CD4-positive, alpha-beta T cell treated with Interleukin-10 for 1 hour (primary cell): ENCODE results near the gene ARHGEF38.
A peak's percentile ranks its signal among the peaks of the same experiment; 100 is the strongest.
"Not testable (repeated sequence)": the region's sequence is repeated elsewhere in the genome, so short reads cannot be mapped to it uniquely, and the experiment has no call there.

Experiments
- DNase-seq: peaks from one replicate; pipeline ENCODE4 v3.0.0-alpha.2; 2020

Gene ARHGEF38

DNA sequence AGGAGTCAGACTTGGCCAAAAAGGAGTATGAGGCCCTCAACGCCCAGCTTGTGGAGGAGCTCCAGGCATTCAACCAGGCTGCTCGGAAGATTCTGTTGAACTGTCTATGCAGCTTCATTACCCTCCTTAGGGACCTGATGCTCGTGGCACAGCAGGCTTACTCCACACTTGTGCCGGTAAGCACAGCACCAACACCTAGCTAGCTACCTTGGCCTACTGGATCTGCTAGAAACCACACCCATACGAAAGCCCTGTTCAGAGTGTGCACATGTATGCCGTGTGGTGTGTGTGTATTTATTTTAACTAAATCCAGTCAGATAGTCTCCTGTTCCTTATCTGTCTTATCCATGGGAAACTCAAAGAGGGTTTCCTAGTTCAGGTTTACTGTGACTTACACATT, 106.8 kb downstream of the ARHGEF38 start:
- no peak for DNase-seq

DNA sequence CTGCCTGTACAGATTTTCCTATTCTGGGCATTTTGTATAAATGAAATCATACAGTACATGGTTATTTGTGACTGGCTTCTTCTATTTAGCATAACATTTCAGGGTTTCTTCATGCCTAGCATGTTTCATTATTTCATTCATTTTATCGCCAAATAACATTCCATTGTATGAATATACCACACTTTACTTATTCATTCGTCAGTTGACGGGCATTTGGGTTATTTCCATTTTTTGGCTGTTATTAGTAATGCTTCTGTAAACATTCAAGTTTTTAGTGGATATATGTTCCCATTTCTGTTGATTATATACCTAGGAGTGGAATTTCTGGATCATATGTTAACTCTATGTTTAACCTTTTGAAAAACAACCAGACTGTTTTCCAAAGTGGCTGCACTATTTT, 108.6 kb downstream of the ARHGEF38 start:
- no peak for DNase-seq

DNA sequence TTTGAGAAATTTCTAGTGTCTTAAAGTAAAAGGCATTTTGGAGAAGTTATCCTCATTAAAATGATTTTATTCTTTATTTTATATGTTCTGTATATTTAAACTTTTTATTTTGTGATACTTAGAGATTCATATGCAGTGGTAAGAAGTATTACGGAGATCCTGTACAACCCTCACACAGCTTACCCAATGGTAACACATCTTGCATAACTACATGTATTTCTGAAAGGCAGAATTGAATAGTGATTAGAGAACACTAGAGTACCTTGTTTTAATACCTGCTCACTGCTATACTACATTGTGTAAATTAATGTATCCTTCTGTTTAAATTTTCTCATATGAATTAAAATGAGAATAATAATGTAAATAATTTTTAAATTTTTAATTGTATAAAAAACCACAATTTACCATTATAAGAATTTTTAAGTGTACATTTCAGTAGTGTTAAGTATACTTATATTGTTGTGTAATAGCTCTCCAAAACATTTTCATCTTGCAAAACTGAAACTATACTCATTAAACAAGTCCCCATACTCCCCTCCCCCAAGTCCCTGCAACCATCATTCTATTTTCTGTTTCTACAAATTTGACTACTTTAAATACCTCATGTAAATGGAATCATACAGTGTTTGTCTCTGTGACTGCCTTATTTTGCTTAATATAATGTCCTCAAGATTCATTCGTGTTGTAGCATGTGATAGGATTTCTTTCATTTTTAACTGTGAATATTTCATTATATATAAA, 110.7 kb downstream of the ARHGEF38 start:
- DNase-seq, result no peak

DNA sequence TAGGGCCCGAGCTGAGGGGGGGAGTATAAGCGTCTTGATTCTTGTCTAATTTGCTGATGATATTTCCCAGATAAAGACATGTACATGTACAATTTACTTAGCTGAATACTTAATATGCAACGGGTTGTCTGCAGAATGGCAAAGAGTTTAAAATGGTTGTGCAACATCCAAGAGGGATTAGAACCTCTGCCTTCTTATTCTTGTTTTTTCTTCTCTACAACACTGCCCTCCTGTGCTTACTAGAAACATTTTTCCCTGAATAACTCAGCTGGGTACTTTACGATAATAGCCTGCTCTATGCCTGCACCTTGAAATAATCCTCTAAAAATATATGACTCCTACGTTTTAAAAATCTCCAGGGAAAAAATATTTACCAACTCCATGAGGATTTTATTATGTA, 114.3 kb downstream of the ARHGEF38 start:
- no peak for DNase-seq

DNA sequence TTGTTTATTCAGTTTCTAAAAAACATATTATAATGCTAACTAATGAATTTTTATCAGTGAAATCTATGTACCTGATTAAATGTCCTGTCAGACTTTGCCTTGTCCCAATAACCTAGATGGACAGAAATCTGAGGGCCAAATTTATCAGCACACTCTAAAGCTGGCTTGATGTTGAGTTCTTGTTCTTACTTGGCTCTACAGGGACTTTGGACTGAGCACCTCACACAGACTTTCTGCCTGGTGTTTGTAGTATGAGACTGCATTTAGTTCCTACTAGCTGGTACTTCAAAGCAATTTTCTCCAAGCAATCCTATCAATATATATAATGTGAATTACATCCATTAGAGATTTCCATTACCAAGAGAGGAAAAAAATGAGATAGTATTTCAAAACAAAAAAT, 118.3 kb downstream of the ARHGEF38 start:
- no peak for DNase-seq

DNA sequence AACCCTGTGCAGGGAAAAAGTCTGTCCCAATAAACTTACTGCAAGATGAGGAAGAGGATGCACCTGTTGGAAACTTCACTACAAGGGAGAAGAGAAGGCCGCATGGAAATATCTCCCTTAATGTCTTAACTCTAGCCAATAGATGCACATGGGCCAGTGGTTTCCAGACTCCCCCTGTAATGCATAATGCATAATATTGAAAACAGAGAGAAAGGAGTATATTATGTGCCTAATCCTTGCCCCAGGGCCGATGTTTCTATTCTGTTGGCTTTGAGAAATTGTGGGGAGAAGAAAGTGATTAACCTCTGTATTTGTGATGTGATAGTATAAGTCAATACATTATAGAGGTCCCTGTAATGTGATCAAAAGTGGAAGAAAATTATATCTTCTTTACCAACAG, 118.9 kb downstream of the ARHGEF38 start:
- no peak for DNase-seq

DNA sequence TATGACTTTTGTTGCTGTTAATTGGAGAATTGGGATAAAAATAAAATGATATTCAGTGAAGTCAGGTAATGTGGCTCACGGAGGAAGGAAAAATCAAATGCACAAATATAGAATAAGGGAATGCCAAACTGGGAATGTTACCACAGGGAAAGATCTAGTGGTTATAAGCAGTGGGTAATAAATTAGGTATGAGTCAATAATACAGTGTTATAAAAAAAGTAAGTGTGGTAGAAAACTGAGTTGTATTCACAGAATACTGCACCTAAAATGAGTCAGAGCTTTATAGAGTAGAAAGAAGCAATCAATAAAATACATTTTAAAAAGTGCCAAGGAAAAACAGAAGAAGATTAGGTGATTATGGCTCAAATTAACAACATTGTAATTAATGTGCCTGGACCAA, 121.6 kb downstream of the ARHGEF38 start:
- no peak for DNase-seq

DNA sequence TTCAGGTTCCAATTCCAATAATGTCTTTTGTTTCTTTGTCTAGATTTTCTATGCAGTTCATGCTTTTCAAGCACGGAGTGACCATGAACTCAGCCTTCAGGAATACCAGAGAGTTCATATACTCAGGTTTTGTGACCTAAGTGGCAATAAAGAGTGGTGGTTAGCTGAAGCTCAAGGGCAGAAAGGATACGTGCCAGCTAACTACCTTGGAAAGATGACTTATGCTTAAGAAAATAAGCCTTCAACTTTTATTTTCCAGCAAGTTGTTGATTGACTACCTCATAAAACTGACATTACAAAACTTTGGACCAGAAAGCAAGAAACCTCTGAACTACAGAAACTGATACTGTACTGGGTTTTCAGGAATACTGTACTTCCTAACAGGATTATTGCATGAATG, 125.3 kb downstream of the ARHGEF38 start:
- no peak for DNase-seq

DNA sequence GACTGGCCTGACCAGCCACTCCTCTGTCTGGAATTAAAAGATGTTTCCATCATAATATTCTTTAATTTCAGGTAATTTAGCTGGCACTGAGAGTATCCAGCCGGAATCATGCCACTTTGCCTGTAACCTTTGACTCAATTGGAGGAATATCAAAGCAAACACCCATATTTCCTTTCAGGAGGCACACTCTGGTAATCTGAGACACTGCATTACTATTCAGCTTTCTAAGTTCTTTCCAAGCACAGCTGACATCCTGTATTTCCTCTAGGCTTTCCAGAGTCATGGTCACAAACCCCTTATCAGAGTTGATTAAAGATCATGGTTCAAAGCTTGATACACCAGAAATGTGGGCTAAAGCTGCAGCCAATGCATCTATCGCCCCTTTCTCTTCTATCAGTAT, 126.8 kb downstream of the ARHGEF38 start:
- no peak for DNase-seq

DNA sequence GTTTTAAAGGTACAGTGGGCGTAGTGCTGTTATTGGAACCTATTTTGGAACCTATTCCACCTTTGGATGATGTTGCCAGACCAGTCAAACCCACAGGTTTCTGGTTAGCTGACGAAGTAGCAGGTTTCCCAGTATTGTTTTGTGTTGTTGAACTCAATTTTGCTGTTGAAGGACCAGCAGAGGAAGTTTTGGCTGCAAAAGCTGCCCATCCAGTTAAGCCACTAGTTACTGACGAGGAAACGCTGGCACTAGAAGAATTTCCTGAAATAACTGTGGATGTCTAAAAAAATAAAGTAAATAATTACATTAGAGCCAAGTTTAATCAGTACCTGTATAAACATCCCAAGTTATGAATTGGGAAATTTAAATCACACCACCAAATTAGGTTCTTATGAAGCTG, 130.6 kb downstream of the ARHGEF38 start:
- no peak for DNase-seq

DNA sequence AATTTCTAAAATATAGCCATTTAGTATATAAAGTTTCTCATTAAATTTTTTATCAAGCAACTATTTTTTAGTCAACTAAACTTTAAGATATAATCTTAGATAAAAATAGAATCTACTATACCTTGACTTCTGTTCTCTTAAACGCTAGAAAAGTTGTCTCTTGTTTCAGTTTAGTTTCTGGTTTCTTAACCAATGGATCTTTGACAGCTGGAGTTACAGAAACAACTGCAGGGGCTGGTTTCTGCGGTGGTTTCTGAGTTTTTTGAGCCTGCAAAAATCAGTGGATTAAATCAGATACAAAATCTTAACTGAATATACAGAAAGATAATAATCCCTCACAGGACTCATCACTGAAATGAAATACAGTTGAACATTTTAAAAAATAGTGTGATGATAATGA, 134.2 kb downstream of the ARHGEF38 start:
- DNase-seq, result no peak

DNA sequence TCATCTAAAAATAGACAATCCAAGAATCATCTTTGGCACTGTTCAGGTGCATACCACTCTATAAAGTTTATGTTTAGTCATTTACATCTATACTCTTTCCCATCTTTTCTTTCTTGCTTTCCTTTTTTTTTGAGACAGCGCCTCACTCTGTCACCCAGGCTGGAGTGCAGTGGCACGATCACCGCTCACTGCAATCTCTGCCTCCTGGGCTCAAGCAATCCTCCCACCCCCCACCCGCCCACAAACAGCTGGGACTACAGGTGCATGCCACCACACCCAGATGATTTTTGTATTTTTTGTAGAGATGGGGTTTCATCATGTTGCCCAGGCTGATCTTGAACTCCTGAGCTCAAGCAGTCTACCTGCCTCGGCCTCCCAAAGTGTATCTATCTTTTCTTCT, 142.4 kb downstream of the ARHGEF38 start:
- not testable (repeated sequence) for DNase-seq

DNA sequence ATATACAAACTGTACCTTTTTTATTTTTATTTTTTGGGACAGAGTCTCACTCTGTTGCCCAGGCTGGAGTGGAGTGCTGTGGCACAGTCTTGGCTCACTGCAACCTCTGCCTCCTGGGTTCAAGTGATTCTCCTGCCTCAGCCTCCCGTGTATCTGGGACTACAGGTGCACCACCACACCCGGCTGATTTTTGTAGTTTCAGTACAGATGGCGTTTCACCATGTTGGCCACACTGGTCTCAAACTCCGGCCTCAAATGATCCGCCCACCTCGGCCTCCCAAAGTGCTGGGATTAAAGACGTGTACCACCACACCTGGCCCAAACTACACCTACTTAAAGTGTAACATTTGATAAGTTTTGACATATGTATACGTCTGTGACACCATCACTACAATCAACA, 143.4 kb downstream of the ARHGEF38 start:
- not testable (repeated sequence) for DNase-seq

DNA sequence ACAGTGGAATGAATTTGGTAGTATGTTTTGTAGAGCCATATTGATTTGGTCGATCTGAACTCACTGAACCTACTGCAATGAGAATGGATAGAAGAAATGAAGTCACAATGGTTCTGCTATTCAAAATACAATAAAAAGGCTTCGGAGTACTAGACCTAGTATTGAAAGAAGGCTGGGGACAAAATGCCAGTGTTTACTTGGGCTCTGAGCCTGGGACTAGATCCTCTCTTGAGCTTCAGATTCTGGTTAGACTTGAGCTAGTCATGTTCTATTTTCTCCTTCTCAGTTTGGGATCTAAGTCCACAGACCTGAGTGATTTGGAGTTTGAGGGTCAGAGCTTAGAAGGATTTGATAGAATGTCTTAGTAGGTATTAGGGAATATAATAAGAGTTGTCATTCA, 146.2 kb downstream of the ARHGEF38 start:
- no peak for DNase-seq

DNA sequence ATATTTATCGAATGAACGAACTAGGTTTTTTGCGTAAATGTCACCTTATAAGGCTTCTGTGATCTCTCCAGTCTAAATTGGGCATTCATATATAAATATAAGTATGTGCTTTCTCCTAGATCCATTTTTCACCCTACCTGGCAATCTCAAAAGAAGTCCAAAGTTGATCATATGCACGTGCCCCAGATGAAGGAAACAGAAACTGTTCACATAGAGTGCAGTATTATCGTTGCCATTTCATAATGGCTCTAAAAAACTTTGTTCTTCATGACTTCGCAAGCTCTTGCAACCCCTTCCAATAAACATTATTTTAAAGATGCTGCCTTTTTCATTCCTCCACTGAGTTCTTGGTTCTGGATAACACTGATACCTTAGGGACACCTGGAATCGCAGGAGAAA, 155.4 kb downstream of the ARHGEF38 start:
- DNase-seq, result peak; percentile 14

DNA sequence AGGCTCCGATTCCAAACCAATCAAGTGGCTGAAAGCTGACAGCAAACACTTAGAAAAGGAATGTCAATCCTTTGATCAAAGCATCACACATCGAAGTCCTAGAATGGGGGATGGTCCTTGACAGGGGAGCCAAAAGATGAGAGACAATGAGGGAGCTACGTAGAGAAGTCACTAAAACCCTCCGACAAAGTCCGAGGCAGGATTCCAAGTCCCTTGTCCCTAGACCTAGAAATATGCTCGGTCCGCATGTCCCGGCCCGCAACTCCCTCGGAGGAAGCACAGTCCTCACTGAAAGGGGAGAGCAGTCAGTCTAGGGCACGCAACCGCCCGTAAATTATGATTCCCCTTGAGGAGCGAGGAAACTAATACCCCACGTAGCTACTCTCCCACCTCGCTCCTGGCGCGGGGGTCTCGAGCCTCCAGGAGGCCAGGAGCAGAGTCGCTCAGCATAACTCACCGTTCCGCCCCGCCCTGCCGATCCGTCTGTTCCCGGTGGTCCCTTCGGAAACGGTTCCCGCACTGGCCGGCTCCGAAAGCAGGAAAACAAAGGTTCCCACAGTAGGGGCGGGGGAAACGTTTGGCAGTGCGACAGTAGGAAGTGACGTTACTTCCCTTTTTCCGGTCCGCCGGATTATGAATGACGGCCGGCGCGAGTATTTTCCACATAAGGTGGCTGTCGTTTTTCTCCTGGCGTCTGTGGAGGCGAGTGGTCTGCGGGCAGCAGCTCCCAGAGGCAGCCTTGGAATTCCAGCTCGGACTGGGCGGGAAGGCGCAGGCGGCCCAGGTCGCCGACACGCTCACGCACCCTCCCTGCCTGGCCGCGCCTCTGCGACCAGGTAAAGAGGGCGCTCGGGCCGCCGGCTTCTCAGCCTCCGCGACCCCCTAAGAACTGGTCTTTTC, 156.0 kb downstream of the ARHGEF38 start, which contains the start of the genes GSTCD and INTS12:
Gene GSTCD, plus strand, starts transcription at position 604 of the 900 bp plus-strand sequence. CDS start 8,830 bp downstream, outside the sequence.
Gene INTS12, minus strand, starts transcription at position 509 of the 900 bp plus-strand sequence. CDS start 8,684 bp downstream, outside the sequence.
- peak; percentile 91 for DNase-seq

DNA sequence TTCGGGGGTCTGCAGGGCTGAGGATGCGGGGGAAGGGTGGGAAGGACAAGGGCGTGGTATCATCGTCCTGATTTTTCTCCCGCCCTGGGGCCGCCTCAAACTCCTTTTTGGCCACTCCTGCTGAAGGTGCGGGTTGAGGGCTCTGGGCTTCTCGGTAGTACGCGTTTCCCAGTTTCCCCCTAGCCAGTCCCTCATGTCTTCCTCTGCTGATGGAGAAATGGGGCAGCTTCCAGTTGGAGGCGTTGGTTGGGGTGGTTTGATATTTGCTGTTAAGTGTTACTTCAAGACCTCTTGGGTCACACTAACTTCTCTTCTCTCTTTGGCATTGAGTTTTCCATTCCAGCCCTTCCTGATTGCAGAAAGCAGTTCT, 156.6 kb downstream of the ARHGEF38 start:
- DNase-seq, result no peak

DNA sequence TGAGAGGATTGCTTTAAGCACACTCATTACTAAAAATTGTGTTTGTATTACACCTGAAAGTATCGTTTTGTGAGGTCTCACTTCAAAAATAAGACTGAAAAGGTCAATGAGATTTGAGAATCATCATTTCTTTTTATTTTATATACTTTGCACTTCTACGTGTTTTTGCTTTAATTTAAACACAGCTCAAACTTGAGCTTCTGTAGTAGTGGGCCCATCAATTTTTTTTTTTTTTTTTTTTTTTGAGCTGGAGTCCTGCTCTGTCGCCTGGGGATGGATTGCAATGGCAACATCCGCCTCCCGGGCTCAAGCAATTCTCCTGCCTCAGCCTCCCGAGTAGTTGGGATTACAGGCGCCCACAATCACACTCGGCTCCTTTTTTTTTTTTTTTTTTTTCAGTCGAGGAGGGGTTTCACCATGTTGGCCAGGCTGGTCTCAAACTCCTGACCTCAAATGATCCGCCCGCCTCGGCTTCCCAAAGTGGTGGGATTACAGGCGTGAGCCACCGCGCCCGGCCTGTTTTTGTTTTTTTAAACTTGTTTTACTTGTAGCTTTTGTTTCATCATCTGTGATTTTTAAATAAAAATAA, 157.7 kb downstream of the ARHGEF38 start:
- no peak for DNase-seq

DNA sequence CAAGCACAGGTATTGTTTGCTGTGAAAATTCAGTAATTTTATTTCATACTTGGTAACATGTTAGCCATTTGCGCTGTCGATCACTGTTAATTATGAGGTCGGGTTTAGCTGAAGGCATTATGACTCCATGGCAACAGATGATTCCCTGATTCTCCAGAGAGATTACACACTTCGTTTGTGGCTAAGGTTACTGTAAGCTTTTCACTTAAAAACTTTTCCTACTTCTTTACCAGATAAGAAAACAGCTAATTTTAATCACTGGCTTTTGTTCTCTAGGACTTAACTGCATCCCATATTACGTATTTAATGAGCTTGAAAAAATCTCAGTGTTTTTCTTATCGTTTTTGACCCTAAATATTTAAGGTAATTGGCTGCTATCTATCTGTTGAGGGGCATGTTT, 158.3 kb downstream of the ARHGEF38 start:
- DNase-seq, result no peak

DNA sequence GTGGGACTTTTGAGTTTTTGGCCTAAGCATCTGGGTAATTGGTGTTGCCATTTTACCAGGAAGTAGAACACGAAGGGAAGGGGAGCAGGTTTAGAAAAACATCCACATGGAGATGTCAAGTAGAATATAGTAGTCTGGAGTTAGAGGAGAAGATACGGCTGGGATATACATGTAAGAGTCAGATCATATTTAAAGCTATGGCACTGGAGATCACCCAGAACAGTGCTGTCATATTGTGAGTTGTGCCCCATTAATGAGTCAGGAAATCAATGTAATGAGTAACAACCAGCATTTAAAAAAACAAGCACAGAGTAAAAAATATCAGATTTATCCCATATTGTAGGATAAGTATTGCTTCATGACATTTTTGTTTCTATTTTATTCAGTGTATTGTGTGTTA, 160.3 kb downstream of the ARHGEF38 start:
- no peak for DNase-seq

DNA sequence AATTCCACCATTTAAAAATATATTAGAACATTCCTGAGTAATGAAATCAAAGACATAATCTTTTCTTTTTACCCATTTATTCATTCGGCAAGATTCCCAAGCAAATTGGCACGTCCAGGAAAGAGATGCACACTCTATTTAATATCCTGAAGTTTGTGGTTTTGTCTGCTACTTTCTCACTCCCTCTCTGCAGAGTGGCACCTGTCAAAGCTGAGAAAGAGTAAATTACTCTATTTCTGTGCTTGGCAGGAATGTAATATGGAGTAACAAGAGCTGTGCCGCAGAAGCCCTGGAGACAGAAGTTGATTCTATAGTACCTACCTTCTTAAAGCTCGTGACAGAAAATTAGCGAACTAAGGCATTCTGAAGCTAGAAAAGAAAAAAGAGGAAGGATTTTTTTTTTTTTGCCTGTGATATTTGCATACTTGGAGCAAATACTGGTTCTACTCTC, 161.7 kb downstream of the ARHGEF38 start:
- DNase-seq, result no peak

DNA sequence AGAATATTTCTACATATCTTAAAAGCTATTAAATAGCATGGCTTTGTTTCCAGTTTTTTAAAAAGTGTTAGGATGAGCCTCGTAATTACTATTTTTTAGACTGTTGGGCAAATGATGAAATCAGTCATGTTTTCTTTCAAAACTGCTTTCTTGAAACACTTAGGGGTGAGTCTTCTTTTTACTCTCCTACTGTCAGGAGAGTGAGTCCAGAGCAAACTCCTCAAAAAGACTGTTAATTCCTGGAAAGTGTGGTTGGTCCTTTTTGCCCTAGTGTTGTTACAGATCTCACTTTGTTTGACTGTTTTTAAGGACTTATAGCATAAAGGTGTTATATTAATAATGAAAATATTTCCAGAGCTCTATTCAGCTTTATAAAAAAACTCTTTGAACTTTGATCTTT, 162.5 kb downstream of the ARHGEF38 start:
- no peak for DNase-seq

DNA sequence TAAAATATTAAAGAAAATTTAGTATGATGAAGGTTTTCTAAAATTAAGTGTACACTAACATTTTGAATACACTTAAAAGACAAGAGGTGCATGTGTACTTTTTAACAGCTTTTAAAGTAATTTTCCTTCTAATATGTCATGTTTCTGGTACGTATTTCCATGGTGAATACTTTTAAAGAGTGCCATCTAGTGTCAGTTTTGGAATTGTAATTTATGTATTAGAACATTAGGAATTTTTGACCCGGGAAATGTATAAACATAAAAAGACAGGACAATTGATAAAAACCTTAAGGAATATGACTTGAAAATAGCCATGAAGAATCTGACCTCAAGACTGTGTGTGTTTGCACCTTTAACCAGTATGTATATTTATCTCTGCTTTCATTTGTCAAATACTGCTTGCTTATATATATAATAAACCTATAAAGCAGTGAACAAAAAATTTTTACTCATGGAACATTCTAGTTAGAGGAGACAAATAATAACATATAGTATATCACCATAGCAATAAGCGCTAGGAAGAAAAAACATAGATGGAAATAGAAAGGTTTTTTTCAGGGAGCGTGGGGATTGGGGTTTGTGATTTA, 163.4 kb downstream of the ARHGEF38 start:
- DNase-seq, result peak; percentile 30
